GM19467 (cell line): ENCODE measurements around the gene TMTC2.
A peak's percentile ranks its signal among the peaks of the same experiment; 100 is the strongest.
"Not testable (repeated sequence)": the region's sequence is repeated elsewhere in the genome, so short reads cannot be mapped to it uniquely, and the experiment has no call there.

ENCODE experiments used
- ATAC-seq: cut with Tn5 transposase; IDR thresholded peaks from one replicate; pipeline ENCODE4 v1.9.1; 2021; ENCODE audit warnings: mild to moderate bottlenecking, moderate library complexity; ENCODE audit not compliant: unreplicated experiment

TMTC2 gene

GRCh38 chr12:82835217-82835616 lies 148.5 kb downstream of the TMTC2 start:
- ATAC-seq, result no peak

- ATAC-seq, result no peak
Measured at GRCh38 chr12:82838131-82838551, 151.4 kb downstream of the TMTC2 start.

- ATAC-seq, result no peak
Measured at GRCh38 chr12:82838827-82839226, 152.1 kb downstream of the TMTC2 start.

- ATAC-seq, result no peak
Measured at GRCh38 chr12:82839796-82840195, 153.1 kb downstream of the TMTC2 start.

GRCh38 chr12:82841487-82841904 lies 154.8 kb downstream of the TMTC2 start:
- ATAC-seq, result no peak

- no peak for ATAC-seq
Measured at GRCh38 chr12:82842480-82842879, 155.8 kb downstream of the TMTC2 start.

GRCh38 chr12:82845076-82845475 lies 158.4 kb downstream of the TMTC2 start:
- not testable (repeated sequence) for ATAC-seq

GRCh38 chr12:82848845-82849244 lies 162.1 kb downstream of the TMTC2 start:
- no peak for ATAC-seq

GRCh38 chr12:82852529-82852928 lies 165.8 kb downstream of the TMTC2 start:
- no peak for ATAC-seq

GRCh38 chr12:82855872-82856271 lies 169.2 kb downstream of the TMTC2 start:
- ATAC-seq, result peak; percentile 93

GRCh38 chr12:82857276-82857675 lies 170.6 kb downstream of the TMTC2 start:
- ATAC-seq, result no peak

- ATAC-seq, result no peak
Measured at GRCh38 chr12:82857911-82858533, 171.3 kb downstream of the TMTC2 start.

GRCh38 chr12:82858534-82858917 lies 171.8 kb downstream of the TMTC2 start:
- ATAC-seq, result no peak

GRCh38 chr12:82862069-82862841 lies 175.5 kb downstream of the TMTC2 start:
- no peak for ATAC-seq

GRCh38 chr12:82862876-82863649 lies 176.4 kb downstream of the TMTC2 start:
- no peak for ATAC-seq

- no peak for ATAC-seq
Measured at GRCh38 chr12:82866227-82866775, 179.6 kb downstream of the TMTC2 start.

GRCh38 chr12:82866946-82867345 lies 180.2 kb downstream of the TMTC2 start:
- ATAC-seq, result no peak

- ATAC-seq, result no peak
Measured at GRCh38 chr12:82867762-82868500, 181.2 kb downstream of the TMTC2 start.

GRCh38 chr12:82870771-82871377 lies 184.2 kb downstream of the TMTC2 start:
- peak; percentile 57 for ATAC-seq

- ATAC-seq, result no peak
Measured at GRCh38 chr12:82872088-82872487, 185.4 kb downstream of the TMTC2 start.
